ENCODE results near the gene HM13.
"Not testable (repeated sequence)": the region's sequence is repeated elsewhere in the genome, so short reads cannot be mapped to it uniquely, and the experiment has no call there.

Gene HM13

GRCh38 chr20:31502884-31503673 lies 11.2 kb upstream of the HM13 start:
- H3K36me3 ChIP-seq (ENCODE audit: control insufficient read depth in 4 of 4, insufficient read depth in 4 of 4, low read length in 3 of 4); H3K4me3 ChIP-seq (ENCODE audit: control insufficient read depth in 1 of 7, extremely low read depth in 1 of 7, insufficient read depth in 4 of 7, low read depth in 2 of 7, low read length in 6 of 7); H3K9me3 ChIP-seq (ENCODE audit: control extremely low read depth in 1 of 5, control insufficient read depth in 4 of 5, insufficient read depth in 2 of 5, low read depth in 1 of 5, low read length in 4 of 5); H3K4me1 ChIP-seq (ENCODE audit: control extremely low read depth in 1 of 4, control insufficient read depth in 4 of 4, insufficient read depth in 4 of 4, low read length in 3 of 4); H3K27me3 ChIP-seq (replicated peaks in 2 of 5; ENCODE audit: control insufficient read depth in 4 of 5, insufficient read depth in 5 of 5, low read length in 4 of 5); H3K27ac ChIP-seq (ENCODE audit: insufficient read depth in 1 of 2, low read depth in 1 of 2, low read length in 2 of 2, poor library complexity in 1 of 2, severe bottlenecking in 2 of 2): not testable (repeated sequence)
- 43% methylated on average over 9 of the region's 20 CpGs for WGBS (ENCODE audit: insufficient coverage)
- ChIA-PET CTCF (interaction anchor here (0.8 to 7.0 kb wide), 14 partner anchors 8 to 193 kb away, joined by 3 to 117 read pairs (median 6); partner anchors contain the start of genes DEFB124, HM13 and REM1), POLR2A (interaction anchor here (1.0 kb wide), 1 partner anchor 43 kb away, joined by 6 read pairs; no protein-coding TSS in a partner anchor)
- DNase-seq, result peak; percentile 65 to 84 (median 77)

- Histone ChIP-seq H3K27ac (ENCODE audit: insufficient read depth in 1 of 2, low read depth in 1 of 2, low read length in 2 of 2, poor library complexity in 1 of 2, severe bottlenecking in 2 of 2) (no peak overlapping the region), H3K36me3 (ENCODE audit: control insufficient read depth in 4 of 4, insufficient read depth in 4 of 4, low read length in 3 of 4) (no peaks in the 10 kb centered on the region), H3K9me3 (ENCODE audit: control extremely low read depth in 1 of 5, control insufficient read depth in 4 of 5, insufficient read depth in 2 of 5, low read depth in 1 of 5, low read length in 4 of 5) (peaks cover 0 to 4% (median 0%) of the 10 kb centered on the region in 5 experiments), H3K27me3 (replicated peaks in 2 of 5; ENCODE audit: control insufficient read depth in 4 of 5, insufficient read depth in 5 of 5, low read length in 4 of 5) (peaks cover 0 to 4% (median 0%) of the 10 kb centered on the region in 5 experiments), H3K4me3 (ENCODE audit: control insufficient read depth in 1 of 7, extremely low read depth in 1 of 7, insufficient read depth in 4 of 7, low read depth in 2 of 7, low read length in 6 of 7) (no peak overlapping the region), H3K4me1 (ENCODE audit: control extremely low read depth in 1 of 4, control insufficient read depth in 4 of 4, insufficient read depth in 4 of 4, low read length in 3 of 4) (no peaks in the 10 kb centered on the region)
- ChIA-PET POLR2A (no interaction called here), CTCF (no interaction called here)
- no CpG with 5 or more reads among the region's 1 CpG for WGBS (ENCODE audit: insufficient coverage)
- no peak for DNase-seq
These were observed 8.3 kb upstream of the HM13 start for GRCh38 chr20:31505903-31506302.

GRCh38 chr20:31508517-31509244 lies 5.6 kb upstream of the HM13 start:
- Histone ChIP-seq H3K27me3 (replicated peaks in 2 of 5; ENCODE audit: control insufficient read depth in 4 of 5, insufficient read depth in 5 of 5, low read length in 4 of 5) (peaks cover 0 to 3% (median 0%) of the 10 kb centered on the region in 5 experiments), H3K27ac (ENCODE audit: insufficient read depth in 1 of 2, low read depth in 1 of 2, low read length in 2 of 2, poor library complexity in 1 of 2, severe bottlenecking in 2 of 2) (no peak overlapping the region), H3K36me3 (ENCODE audit: control insufficient read depth in 4 of 4, insufficient read depth in 4 of 4, low read length in 3 of 4) (no peaks in the 10 kb centered on the region), H3K9me3 (ENCODE audit: control extremely low read depth in 1 of 5, control insufficient read depth in 4 of 5, insufficient read depth in 2 of 5, low read depth in 1 of 5, low read length in 4 of 5) (peaks cover 0 to 4% (median 0%) of the 10 kb centered on the region in 5 experiments), H3K4me3 (ENCODE audit: control insufficient read depth in 1 of 7, extremely low read depth in 1 of 7, insufficient read depth in 4 of 7, low read depth in 2 of 7, low read length in 6 of 7) (no peak overlapping the region), H3K4me1 (ENCODE audit: control extremely low read depth in 1 of 4, control insufficient read depth in 4 of 4, insufficient read depth in 4 of 4, low read length in 3 of 4) (peaks cover 0 to 2% (median 0%) of the 10 kb centered on the region in 4 experiments)
- no peak for DNase-seq
- ChIA-PET CTCF (interaction anchor here (2.2 kb wide), 1 partner anchor 49 kb away, joined by 21 read pairs; no protein-coding TSS in a partner anchor), POLR2A (no interaction called here)
- 98% methylated on average over 5 of the region's 5 CpGs for WGBS (ENCODE audit: insufficient coverage)

- ChIA-PET POLR2A (no interaction called here), CTCF (interaction anchor here (0.6 to 1.5 kb wide), 3 partner anchors 15 to 33 kb away, joined by 3 to 4 read pairs (median 3); no protein-coding TSS in a partner anchor)
- H3K27me3 ChIP-seq (replicated peaks in 2 of 5; ENCODE audit: control insufficient read depth in 4 of 5, insufficient read depth in 5 of 5, low read length in 4 of 5), result no peaks in the 10 kb centered on the region
- no peaks in the 10 kb centered on the region for H3K9me3 ChIP-seq (ENCODE audit: control extremely low read depth in 1 of 5, control insufficient read depth in 4 of 5, insufficient read depth in 2 of 5, low read depth in 1 of 5, low read length in 4 of 5)
- WGBS (ENCODE audit: insufficient coverage), result 12% methylated on average over 4 of the region's 4 CpGs
- H3K4me3 ChIP-seq (ENCODE audit: control insufficient read depth in 1 of 7, extremely low read depth in 1 of 7, insufficient read depth in 4 of 7, low read depth in 2 of 7, low read length in 6 of 7), result peak overlapping the region; percentile 81 to 99 (median 88)
- H3K27ac ChIP-seq (ENCODE audit: insufficient read depth in 1 of 2, low read depth in 1 of 2, low read length in 2 of 2, poor library complexity in 1 of 2, severe bottlenecking in 2 of 2), result peak overlapping the region; percentile 66 to 90
- peaks cover 3 to 36% (median 35%) of the 10 kb centered on the region in 4 experiments for H3K4me1 ChIP-seq (ENCODE audit: control extremely low read depth in 1 of 4, control insufficient read depth in 4 of 4, insufficient read depth in 4 of 4, low read length in 3 of 4)
- peaks cover 3 to 20% (median 5%) of the 10 kb centered on the region in 4 experiments for H3K36me3 ChIP-seq (ENCODE audit: control insufficient read depth in 4 of 4, insufficient read depth in 4 of 4, low read length in 3 of 4)
- no peak for DNase-seq
These were observed 981 bp downstream of the HM13 start for GRCh38 chr20:31515072-31515774.

DNA sequence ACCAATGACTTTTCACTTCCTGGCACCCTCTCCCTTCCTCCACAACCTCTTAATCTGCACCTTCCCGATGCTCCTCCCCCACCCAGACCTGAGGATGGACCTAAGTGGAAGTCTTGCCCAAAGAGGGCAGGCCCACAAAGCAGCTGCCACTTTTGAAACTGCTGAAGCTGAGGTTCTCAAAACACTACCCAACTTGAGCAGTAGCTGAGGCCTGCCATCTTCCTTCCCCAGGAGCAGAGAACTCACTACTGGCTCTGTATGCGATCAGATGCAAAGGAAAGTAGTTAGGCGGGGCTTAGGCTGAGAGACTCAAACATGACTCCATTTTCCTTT lies 1.5 kb downstream of the HM13 start:
- Histone ChIP-seq H3K4me3 (ENCODE audit: control insufficient read depth in 1 of 7, extremely low read depth in 1 of 7, insufficient read depth in 4 of 7, low read depth in 2 of 7, low read length in 6 of 7) (peak overlapping the region in 4 of 7 experiments; percentile 87 to 97 (median 92)), H3K27me3 (replicated peaks in 2 of 5; ENCODE audit: control insufficient read depth in 4 of 5, insufficient read depth in 5 of 5, low read length in 4 of 5) (no peaks in the 10 kb centered on the region), H3K36me3 (ENCODE audit: control insufficient read depth in 4 of 4, insufficient read depth in 4 of 4, low read length in 3 of 4) (peaks cover 3 to 24% (median 5%) of the 10 kb centered on the region in 4 experiments), H3K9me3 (ENCODE audit: control extremely low read depth in 1 of 5, control insufficient read depth in 4 of 5, insufficient read depth in 2 of 5, low read depth in 1 of 5, low read length in 4 of 5) (no peaks in the 10 kb centered on the region), H3K4me1 (ENCODE audit: control extremely low read depth in 1 of 4, control insufficient read depth in 4 of 4, insufficient read depth in 4 of 4, low read length in 3 of 4) (peaks cover 3 to 41% (median 35%) of the 10 kb centered on the region in 4 experiments), H3K27ac (ENCODE audit: insufficient read depth in 1 of 2, low read depth in 1 of 2, low read length in 2 of 2, poor library complexity in 1 of 2, severe bottlenecking in 2 of 2) (peak overlapping the region in 1 of 2 experiments; percentile 90)
- DNase-seq, result no peak
- CTCF ChIA-PET, result interaction anchor here (0.6 to 1.5 kb wide), 3 partner anchors 14 to 32 kb away, joined by 3 to 4 read pairs (median 3); no protein-coding TSS in a partner anchor
- WGBS (ENCODE audit: insufficient coverage), result 75% methylated on average over 3 of the region's 3 CpGs
- POLR2A ChIA-PET, result no interaction called here

DNA sequence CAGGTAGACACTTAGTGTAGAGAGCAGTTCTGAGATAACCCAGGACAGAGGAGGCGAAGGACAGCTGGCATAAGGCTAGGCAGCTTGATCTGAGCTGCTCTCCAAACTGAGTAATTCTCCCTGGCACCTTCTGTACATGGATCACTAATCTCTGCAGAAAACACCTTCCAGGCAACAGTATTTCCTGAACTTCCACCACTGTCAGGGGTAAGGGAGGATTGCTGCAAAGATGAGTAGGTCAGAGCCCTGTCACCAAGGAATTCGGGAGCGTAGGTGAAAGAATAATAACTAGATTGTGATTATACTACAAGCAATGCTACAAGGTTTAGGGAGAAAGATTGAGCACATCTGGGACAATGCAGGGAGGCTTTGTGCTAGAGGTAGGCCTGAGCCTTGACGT lies 1.9 kb downstream of the HM13 start:
- Histone ChIP-seq H3K27ac (ENCODE audit: insufficient read depth in 1 of 2, low read depth in 1 of 2, low read length in 2 of 2, poor library complexity in 1 of 2, severe bottlenecking in 2 of 2) (peak overlapping the region in 1 of 2 experiments; percentile 90), H3K4me1 (ENCODE audit: control extremely low read depth in 1 of 4, control insufficient read depth in 4 of 4, insufficient read depth in 4 of 4, low read length in 3 of 4) (peaks cover 3 to 44% (median 35%) of the 10 kb centered on the region in 4 experiments), H3K4me3 (ENCODE audit: control insufficient read depth in 1 of 7, extremely low read depth in 1 of 7, insufficient read depth in 4 of 7, low read depth in 2 of 7, low read length in 6 of 7) (peak overlapping the region in 3 of 7 experiments; percentile 25 to 96 (median 87)), H3K9me3 (ENCODE audit: control extremely low read depth in 1 of 5, control insufficient read depth in 4 of 5, insufficient read depth in 2 of 5, low read depth in 1 of 5, low read length in 4 of 5) (no peaks in the 10 kb centered on the region), H3K36me3 (ENCODE audit: control insufficient read depth in 4 of 4, insufficient read depth in 4 of 4, low read length in 3 of 4) (peaks cover 3 to 25% (median 5%) of the 10 kb centered on the region in 4 experiments), H3K27me3 (replicated peaks in 2 of 5; ENCODE audit: control insufficient read depth in 4 of 5, insufficient read depth in 5 of 5, low read length in 4 of 5) (no peaks in the 10 kb centered on the region)
- ChIA-PET POLR2A (no interaction called here), CTCF (interaction anchor here (0.6 to 2.5 kb wide), 4 partner anchors 14 to 40 kb away, joined by 3 to 8 read pairs (median 4); no protein-coding TSS in a partner anchor)
- WGBS (ENCODE audit: insufficient coverage), result 96% methylated on average over 3 of the region's 4 CpGs
- no peak for DNase-seq

Data from common myeloid progenitor, CD34-positive (primary cell).